ENCODE measurements around the gene SLITRK5. TPM values are rescaled to one million over a fixed set of nuclear protein-coding genes. Genes with fewer than 3 reads are reported as not detected.

Gene SLITRK5, protein sequence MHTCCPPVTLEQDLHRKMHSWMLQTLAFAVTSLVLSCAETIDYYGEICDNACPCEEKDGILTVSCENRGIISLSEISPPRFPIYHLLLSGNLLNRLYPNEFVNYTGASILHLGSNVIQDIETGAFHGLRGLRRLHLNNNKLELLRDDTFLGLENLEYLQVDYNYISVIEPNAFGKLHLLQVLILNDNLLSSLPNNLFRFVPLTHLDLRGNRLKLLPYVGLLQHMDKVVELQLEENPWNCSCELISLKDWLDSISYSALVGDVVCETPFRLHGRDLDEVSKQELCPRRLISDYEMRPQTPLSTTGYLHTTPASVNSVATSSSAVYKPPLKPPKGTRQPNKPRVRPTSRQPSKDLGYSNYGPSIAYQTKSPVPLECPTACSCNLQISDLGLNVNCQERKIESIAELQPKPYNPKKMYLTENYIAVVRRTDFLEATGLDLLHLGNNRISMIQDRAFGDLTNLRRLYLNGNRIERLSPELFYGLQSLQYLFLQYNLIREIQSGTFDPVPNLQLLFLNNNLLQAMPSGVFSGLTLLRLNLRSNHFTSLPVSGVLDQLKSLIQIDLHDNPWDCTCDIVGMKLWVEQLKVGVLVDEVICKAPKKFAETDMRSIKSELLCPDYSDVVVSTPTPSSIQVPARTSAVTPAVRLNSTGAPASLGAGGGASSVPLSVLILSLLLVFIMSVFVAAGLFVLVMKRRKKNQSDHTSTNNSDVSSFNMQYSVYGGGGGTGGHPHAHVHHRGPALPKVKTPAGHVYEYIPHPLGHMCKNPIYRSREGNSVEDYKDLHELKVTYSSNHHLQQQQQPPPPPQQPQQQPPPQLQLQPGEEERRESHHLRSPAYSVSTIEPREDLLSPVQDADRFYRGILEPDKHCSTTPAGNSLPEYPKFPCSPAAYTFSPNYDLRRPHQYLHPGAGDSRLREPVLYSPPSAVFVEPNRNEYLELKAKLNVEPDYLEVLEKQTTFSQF
- total RNA-seq (2014; rRNA removed; shearing (Covaris generic)): 0.86 and 1.5 TPM in 2 replicates

DNA sequence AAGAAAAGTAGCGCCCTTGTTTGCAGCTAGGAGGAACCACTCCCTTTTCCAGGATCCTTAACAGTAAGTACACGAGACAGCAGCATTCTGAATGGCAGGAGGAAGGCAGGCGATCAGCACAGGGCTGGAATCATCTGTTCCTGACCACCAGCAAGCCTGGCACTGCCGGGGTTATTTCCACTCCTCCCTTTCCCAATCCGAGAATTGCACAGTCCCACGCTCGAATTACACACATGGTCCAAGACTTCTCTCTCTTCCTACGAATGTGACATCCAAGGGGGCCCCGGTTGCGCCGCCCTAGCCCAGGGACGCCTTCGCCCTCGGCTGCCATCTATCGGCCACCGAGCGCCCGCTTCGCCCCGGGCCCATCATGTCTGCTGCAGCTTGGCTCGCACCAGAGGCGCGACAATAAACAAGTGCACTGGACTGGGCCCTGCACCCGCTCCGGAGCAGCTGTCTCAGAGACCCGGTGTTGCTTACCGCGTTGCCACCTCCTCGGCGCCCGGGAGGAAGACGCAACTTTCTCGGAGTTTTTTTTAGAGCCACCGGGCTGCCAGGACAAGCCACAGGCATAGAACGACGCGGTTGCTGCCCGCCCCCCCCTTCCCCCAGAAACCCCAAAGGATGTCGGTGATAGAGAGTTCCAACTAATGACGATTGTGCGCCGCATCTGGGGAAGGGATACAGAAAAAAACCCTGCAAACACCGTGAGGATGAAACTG, at the start of gene SLITRK5:
TSS of gene SLITRK5 (plus strand) at position 341 of the 722 bp plus-strand sequence. CDS start 4,018 bp downstream, outside the sequence.
- in situ Hi-C loops (cut with HindIII; ENCODE audit: low sequenced_read_pairs): no loop called here
- peak; percentile 91 for DNase-seq (ENCODE audit: low spot score)

DNA sequence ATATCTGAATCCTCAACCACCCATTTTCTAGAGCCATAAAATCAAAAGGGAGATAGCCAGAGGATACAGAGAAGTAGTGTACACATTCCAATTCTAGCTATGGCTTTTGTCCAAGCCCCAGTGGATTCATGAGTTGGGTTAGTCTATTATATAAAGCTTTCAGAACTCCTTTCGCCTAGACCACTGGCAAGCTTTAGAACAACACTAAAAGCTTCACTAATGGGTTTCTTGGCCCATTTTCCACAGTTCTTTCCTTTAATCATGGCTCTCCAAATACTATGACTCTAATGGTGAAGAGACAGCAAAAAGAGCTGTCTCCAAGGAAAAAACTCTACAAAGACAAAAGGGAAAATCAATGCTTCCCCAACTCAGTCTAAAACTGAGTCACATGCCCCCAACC, 48.2 kb upstream of the SLITRK5 start:
- in situ Hi-C loops (cut with HindIII; ENCODE audit: low sequenced_read_pairs): no loop called here
- DNase-seq (ENCODE audit: low spot score): no peak

DNA sequence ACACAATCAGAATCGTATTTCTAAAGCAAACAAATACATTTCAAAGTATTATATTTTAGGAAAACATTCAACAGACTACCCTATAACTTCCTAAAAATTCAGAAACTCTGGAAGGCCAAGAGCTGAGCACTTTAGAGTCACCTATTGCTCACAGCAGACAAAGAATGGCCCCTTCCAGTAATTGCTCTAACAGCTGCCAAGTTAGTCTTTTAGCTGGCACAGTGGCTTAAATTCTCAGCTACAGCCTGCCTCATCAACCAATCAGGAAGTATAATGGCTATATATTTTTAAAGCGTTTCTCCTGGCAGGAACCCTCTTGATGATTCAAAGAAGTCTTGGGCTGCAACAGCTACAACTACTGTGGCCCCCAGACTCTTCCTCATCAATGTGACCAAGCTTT, 14.9 kb upstream of the SLITRK5 start:
- in situ Hi-C loops (cut with HindIII; ENCODE audit: low sequenced_read_pairs): no loop called here
- DNase-seq (ENCODE audit: low spot score): no peak

DNA sequence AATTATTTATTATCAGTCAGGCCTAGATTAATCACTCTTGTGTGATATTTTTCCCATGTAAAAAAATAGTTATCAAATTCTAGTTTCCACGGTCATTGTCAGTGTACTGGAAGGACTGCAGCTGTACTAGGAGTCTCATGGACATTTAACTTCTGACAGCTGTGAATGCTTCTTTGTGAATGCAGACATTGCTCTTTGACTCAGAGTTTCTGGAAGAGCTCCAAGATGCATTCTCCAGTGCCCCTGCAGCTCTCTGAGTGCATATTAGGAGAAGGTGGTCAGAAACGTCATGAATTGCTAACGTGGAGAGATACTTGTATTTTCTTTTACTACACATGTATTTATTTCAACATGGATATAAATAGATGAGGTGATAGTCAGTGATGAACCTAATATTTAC, 9.7 kb upstream of the SLITRK5 start:
- no peak for DNase-seq (ENCODE audit: low spot score)
- in situ Hi-C loops (cut with HindIII; ENCODE audit: low sequenced_read_pairs): no loop called here

DNA sequence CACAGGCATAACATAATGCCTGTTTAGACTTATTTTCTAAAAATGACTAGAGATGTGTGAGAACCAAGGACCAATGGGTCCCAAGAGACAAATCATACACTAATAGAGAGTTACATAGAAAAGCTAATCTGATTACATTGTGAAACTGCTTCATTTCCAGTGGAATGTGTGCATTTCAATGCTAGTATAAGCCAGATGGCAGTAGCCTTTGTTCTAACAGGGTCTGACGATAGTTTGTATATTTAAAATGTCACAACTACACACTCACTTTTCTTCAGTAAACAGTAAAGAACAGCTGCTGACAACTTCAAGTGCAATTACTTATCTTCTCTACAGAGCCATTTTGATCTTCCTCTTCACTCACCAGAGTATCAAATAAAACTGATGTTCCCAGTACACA, 4.3 kb upstream of the SLITRK5 start:
- no peak for DNase-seq (ENCODE audit: low spot score)
- in situ Hi-C loops (cut with HindIII; ENCODE audit: low sequenced_read_pairs): no loop called here

DNA sequence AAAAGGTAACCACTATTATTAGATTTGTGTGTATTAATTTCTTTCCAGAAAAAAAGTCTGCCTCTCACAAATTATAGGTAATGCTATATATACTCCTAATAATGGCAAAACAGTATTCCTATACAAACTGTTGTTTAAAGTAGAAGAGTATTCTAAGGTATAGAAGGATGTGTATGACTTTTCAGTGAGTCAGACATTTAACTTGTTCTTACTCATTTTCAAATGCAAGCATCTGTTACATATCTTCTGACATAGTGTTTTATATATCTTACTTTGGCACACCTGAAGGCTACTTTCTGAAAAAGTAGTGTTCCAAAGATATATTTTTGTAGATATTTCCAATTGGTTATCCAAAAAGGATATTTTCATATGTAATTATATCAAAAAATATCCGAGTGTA, 3.5 kb upstream of the SLITRK5 start:
- DNase-seq (ENCODE audit: low spot score): no peak
- in situ Hi-C loops (cut with HindIII; ENCODE audit: low sequenced_read_pairs): no loop called here

DNA sequence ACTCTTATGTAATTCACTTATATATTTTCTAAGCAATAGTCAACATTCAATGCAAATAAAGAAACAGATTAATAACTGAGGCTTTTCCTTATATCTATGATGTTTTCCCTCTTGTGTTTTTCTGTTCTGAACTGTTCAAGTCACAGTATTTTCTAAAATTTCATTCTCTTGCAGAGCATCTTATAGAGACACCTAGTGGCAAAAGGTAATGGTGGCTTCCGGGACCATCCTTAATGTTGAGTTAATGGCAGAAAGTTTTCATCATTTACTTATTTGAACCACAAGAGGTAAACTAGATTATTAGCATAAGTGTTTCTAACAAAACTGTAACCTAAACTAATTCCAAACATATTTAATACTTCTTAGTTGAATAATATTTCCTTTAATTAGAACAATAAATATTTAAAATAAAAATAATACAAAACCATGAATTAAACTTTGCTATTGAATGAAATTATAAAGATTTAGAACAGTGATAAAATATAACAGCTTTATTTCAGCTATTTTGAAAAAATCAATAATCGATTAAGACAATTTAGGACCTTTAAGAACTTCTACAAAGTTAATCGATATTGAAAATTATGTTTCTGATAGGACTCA, 1.7 kb upstream of the SLITRK5 start:
- peak; percentile 74 for DNase-seq (ENCODE audit: low spot score)
- in situ Hi-C loops (cut with HindIII; ENCODE audit: low sequenced_read_pairs): no loop called here

DNA sequence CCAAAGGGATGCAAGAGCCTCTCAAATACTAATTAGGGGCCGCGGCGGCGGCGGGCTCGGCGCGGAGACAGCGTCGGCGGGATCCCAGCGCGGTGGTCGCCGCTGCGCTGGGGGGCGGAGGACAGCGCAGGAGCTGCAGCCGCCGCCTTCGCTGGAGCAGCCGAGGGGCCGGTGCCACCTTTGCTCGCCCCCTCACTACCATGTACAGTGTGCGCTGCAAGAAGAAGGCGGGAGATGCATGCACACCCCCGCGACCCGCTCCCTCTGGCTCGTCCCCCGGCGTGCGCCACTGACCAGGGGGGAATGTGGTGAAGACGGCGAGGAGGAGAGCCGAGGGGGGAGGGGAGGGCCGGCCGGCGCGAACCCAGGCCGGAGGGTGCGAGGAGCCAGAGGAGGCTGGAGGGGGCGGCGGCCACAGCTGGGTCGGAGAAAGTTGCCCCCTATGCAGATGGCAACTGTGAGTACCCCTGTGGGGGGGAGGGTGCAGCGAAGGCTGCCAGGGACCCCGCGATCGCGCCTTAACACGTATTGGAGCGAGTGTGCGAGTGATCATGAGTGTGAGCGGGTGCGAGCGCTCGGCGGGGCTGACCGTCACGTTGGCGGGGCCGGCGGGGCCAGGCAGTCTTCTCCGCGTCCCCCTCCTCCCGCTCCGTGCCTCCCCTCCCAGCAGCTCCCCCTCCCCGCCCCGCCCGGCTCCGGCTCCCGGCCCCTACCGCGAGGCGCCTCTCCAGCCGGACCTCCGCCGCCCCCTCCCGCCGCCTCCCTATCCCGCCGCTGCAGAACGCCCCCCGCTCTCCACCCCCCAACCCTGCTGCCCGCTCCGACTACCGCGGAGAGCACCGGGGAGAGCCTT, 808 bp downstream of the SLITRK5 start:
- peak; percentile 27 for DNase-seq (ENCODE audit: low spot score)
- in situ Hi-C loops (cut with HindIII; ENCODE audit: low sequenced_read_pairs): no loop called here

DNA sequence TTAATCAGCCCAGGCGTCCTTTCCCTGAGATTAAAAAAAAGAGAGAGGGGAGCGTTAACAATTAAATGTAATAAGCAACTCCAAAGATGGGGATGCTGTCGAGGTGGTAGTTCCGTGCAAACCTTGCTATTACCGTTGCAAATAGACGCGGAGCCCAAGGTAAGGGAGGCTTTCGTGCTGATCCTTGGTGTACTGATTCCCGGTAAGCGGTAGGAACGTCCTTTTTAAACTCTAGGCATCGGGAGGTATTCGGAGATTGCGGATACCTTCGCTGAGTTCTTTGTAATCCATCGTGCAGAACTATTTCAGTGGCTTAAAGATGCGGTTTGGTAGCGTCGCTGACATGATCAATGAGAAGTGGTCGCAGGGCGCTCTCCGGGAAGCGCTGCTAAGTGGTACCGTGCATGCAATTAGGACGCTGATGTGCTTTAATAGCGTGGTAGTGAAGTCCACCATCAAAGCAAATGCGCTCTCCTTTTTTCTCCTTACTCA, 3.1 kb downstream of the SLITRK5 start:
- DNase-seq (ENCODE audit: low spot score): peak; percentile 56
- in situ Hi-C loops (cut with HindIII; ENCODE audit: low sequenced_read_pairs): no loop called here

DNA sequence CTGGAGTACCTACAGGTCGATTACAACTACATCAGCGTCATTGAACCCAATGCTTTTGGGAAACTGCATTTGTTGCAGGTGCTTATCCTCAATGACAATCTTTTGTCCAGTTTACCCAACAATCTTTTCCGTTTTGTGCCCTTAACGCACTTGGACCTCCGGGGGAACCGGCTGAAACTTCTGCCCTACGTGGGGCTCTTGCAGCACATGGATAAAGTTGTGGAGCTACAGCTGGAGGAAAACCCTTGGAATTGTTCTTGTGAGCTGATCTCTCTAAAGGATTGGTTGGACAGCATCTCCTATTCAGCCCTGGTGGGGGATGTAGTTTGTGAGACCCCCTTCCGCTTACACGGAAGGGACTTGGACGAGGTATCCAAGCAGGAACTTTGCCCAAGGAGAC, 4.7 kb downstream of the SLITRK5 start:
- no peak for DNase-seq (ENCODE audit: low spot score)
- in situ Hi-C loops (cut with HindIII; ENCODE audit: low sequenced_read_pairs): no loop called here

DNA sequence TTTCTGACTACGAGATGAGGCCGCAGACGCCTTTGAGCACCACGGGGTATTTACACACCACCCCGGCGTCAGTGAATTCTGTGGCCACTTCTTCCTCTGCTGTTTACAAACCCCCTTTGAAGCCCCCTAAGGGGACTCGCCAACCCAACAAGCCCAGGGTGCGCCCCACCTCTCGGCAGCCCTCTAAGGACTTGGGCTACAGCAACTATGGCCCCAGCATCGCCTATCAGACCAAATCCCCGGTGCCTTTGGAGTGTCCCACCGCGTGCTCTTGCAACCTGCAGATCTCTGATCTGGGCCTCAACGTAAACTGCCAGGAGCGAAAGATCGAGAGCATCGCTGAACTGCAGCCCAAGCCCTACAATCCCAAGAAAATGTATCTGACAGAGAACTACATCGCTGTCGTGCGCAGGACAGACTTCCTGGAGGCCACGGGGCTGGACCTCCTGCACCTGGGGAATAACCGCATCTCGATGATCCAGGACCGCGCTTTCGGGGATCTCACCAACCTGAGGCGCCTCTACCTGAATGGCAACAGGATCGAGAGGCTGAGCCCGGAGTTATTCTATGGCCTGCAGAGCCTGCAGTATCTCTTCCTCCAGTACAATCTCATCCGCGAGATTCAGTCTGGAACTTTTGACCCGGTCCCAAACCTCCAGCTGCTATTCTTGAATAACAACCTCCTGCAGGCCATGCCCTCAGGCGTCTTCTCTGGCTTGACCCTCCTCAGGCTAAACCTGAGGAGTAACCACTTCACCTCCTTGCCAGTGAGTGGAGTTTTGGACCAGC, 5.3 kb downstream of the SLITRK5 start:
- DNase-seq (ENCODE audit: low spot score): no peak
- in situ Hi-C loops (cut with HindIII; ENCODE audit: low sequenced_read_pairs): no loop called here

DNA sequence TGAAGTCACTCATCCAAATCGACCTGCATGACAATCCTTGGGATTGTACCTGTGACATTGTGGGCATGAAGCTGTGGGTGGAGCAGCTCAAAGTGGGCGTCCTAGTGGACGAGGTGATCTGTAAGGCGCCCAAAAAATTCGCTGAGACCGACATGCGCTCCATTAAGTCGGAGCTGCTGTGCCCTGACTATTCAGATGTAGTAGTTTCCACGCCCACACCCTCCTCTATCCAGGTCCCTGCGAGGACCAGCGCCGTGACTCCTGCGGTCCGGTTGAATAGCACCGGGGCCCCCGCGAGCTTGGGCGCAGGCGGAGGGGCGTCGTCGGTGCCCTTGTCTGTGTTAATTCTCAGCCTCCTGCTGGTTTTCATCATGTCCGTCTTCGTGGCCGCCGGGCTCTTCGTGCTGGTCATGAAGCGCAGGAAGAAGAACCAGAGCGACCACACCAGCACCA, 5.9 kb downstream of the SLITRK5 start:
- in situ Hi-C loops (cut with HindIII; ENCODE audit: low sequenced_read_pairs): no loop called here
- DNase-seq (ENCODE audit: low spot score): no peak

DNA sequence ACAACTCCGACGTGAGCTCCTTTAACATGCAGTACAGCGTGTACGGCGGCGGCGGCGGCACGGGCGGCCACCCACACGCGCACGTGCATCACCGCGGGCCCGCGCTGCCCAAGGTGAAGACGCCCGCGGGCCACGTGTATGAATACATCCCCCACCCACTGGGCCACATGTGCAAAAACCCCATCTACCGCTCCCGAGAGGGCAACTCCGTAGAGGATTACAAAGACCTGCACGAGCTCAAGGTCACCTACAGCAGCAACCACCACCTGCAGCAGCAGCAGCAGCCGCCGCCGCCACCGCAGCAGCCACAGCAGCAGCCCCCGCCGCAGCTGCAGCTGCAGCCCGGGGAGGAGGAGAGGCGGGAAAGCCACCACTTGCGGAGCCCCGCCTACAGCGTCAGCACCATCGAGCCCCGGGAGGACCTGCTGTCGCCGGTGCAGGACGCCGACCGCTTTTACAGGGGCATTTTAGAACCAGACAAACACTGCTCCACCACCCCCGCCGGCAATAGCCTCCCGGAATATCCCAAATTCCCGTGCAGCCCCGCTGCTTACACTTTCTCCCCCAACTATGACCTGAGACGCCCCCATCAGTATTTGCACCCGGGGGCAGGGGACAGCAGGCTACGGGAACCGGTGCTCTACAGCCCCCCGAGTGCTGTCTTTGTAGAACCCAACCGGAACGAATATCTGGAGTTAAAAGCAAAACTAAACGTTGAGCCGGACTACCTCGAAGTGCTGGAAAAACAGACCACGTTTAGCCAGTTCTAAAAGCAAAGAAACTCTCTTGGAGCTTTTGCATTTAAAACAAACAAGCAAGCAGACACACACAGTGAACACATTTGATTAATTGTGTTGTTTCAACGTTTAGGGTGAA, 6.6 kb downstream of the SLITRK5 start:
- DNase-seq (ENCODE audit: low spot score): no peak
- in situ Hi-C loops (cut with HindIII; ENCODE audit: low sequenced_read_pairs): no loop called here

DNA sequence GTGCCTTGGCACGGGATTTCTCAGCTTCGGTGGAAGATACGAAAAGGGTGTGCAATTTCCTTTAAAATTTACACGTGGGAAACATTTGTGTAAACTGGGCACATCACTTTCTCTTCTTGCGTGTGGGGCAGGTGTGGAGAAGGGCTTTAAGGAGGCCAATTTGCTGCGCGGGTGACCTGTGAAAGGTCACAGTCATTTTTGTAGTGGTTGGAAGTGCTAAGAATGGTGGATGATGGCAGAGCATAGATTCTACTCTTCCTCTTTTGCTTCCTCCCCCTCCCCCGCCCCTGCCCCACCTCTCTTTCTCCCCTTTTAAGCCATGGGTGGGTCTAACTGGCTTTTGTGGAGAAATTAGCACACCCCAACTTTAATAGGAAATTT, 7.2 kb downstream of the SLITRK5 start:
- in situ Hi-C loops (cut with HindIII; ENCODE audit: low sequenced_read_pairs): no loop called here
- DNase-seq (ENCODE audit: low spot score): no peak

DNA sequence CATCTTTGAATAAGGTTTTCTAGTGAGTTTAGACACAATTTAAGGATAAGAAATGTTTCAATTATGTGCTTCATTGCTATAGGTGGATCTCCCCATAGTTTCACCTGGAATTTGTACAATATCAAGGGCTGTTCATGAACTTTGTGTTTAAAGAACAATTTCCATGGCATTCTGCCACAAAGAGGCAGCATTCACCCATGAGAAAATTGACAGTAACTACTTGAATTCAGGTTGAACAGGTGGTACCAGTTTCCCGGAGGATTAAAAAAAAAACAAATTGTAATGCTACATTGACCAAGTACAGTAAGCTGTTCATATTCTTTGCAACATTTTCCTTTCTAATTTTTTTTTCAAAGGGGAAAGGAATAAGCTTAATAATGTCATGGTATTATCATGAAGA, 9.1 kb downstream of the SLITRK5 start:
- in situ Hi-C loops (cut with HindIII; ENCODE audit: low sequenced_read_pairs): no loop called here
- DNase-seq (ENCODE audit: low spot score): peak; percentile 31

Measured in G401 (cell line).